GM19238 (cell line): Measurements from ENCODE around the gene NELFB.
A peak's percentile ranks its signal among the peaks of the same experiment; 100 is the strongest.

Experiments
- DNase-seq: peaks from one replicate; pipeline ENCODE4 v3.0.0; 2011; ENCODE audit warnings: low spot score; ENCODE audit not compliant: insufficient read length

The NELFB gene

GRCh38 chr9:137303151-137303892, 48.2 kb downstream of the NELFB start:
- DNase-seq: no peak

GRCh38 chr9:137303893-137304382, 48.8 kb downstream of the NELFB start:
- no peak for DNase-seq

GRCh38 chr9:137304383-137305059, 49.4 kb downstream of the NELFB start:
- DNase-seq: no peak

GRCh38 chr9:137305060-137305797, 50.1 kb downstream of the NELFB start:
- DNase-seq: no peak

GRCh38 chr9:137305798-137306065, 50.6 kb downstream of the NELFB start:
- DNase-seq: no peak

- DNase-seq: no peak
These were observed 51.1 kb downstream of the NELFB start for GRCh38 chr9:137306066-137306849.

GRCh38 chr9:137306850-137307254, 51.7 kb downstream of the NELFB start:
- no peak for DNase-seq

GRCh38 chr9:137307255-137308056, 52.3 kb downstream of the NELFB start:
- DNase-seq: no peak

- no peak for DNase-seq
These were observed 53.0 kb downstream of the NELFB start for GRCh38 chr9:137308057-137308619.

GRCh38 chr9:137309368-137310188, 54.5 kb downstream of the NELFB start:
- DNase-seq: no peak

GRCh38 chr9:137310189-137311052, 55.3 kb downstream of the NELFB start:
- no peak for DNase-seq

- DNase-seq: peak; percentile 7
These were observed 56.3 kb downstream of the NELFB start for GRCh38 chr9:137311171-137311985.

GRCh38 chr9:137311986-137312851, 57.1 kb downstream of the NELFB start:
- DNase-seq: no peak

GRCh38 chr9:137312852-137313325, 57.8 kb downstream of the NELFB start:
- DNase-seq: peak; percentile 11

- peak; percentile 7 for DNase-seq
These were observed 58.3 kb downstream of the NELFB start for GRCh38 chr9:137313326-137313936.

- DNase-seq: no peak
These were observed 58.9 kb downstream of the NELFB start for GRCh38 chr9:137313956-137314560.
